ENCODE data around the gene GLCCI1. TPM values are rescaled to one million over a fixed set of nuclear protein-coding genes. Genes with fewer than 3 reads are reported as not detected.
"Not testable (repeated sequence)": the region's sequence is repeated elsewhere in the genome, so short reads cannot be mapped to it uniquely, and the experiment has no call there.

GLCCI1 gene
- total RNA-seq, 2 donors from 2014 or later: 3.4 to 3.8 TPM

DNA sequence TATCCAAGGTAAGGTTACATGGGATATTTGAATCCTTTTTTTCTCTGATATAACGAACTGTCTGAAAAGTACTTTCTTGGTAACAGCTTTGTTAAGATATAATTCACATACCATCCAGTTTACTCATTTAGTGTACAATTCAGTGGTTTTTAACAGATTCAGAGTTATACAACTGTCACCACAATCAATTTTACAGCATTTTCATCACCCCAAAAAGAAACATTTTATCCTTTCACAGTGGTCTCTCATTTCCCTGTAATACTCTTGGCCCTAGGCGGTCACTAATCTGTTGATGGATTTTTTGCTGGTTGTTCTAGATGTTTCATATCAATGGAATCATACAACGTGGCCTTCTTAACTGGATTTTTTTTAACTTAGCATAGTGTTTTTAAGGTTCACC lies 91.6 kb downstream of the GLCCI1 start:
- TF ChIP-seq, protein P1, sequence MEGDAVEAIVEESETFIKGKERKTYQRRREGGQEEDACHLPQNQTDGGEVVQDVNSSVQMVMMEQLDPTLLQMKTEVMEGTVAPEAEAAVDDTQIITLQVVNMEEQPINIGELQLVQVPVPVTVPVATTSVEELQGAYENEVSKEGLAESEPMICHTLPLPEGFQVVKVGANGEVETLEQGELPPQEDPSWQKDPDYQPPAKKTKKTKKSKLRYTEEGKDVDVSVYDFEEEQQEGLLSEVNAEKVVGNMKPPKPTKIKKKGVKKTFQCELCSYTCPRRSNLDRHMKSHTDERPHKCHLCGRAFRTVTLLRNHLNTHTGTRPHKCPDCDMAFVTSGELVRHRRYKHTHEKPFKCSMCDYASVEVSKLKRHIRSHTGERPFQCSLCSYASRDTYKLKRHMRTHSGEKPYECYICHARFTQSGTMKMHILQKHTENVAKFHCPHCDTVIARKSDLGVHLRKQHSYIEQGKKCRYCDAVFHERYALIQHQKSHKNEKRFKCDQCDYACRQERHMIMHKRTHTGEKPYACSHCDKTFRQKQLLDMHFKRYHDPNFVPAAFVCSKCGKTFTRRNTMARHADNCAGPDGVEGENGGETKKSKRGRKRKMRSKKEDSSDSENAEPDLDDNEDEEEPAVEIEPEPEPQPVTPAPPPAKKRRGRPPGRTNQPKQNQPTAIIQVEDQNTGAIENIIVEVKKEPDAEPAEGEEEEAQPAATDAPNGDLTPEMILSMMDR (IDR thresholded peaks at IDR 0.05): no peak
- H3K4me3 ChIP-seq: no peak overlapping the region
- H3K36me3 ChIP-seq: peaks cover 3% of the 10 kb centered on the region
- H3K27me3 ChIP-seq: no peaks in the 10 kb centered on the region
- no peak for DNase-seq (ENCODE audit: low spot score)
- no peaks in the 10 kb centered on the region for H3K4me1 ChIP-seq
- no peak overlapping the region for H3K27ac ChIP-seq
- H3K9me3 ChIP-seq: no peaks in the 10 kb centered on the region

DNA sequence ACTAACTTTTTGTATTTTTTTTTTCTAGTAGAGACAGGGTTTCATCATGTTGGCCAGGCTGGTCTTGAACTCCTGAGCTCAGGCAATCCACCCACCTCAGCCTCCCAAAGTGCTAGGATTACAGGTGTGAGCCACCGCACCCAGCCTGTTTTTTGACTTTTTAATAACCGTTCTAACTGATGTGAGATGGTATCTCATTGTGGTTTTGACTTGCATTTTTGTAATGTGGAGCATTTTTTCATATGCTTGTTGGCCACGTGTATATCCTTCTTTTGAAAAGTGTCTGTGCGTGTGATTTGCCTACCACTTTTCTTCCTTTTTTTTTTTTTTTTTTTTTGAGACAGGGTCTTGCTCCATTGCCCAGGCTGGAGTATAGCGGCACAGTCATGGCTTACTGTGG lies 94.7 kb downstream of the GLCCI1 start:
- not testable (repeated sequence) for H3K4me3 ChIP-seq; H3K4me1 ChIP-seq; DNase-seq (ENCODE audit: low spot score); H3K27me3 ChIP-seq; H3K9me3 ChIP-seq; H3K36me3 ChIP-seq; H3K27ac ChIP-seq

DNA sequence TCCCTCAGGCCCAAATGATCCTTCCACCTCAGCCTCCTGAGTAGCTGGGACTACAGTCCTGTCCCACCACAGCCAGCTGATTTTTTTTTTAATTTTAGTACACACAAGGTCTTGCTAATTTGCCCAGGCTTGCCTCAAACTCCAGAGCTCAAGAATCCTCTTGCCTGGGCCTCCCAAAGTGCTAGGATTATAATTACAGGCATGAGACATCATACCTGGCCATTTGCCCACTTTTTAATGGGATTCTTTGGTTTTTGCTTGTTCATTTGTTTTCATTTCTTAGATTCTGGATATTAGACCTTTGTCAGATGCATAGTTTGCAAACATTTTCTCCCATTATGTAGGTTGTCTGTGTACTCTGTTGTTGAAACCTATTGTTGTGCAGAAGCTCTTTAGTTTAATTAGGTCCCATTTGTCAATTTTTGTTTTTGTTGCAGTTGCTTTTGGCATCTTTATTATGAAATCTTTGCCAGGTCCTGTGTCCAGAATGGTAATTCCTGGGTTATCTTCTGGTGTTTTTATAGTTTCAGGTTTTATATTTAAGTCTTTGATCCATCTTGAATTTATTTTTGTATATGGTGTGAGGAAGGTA lies 95.2 kb downstream of the GLCCI1 start:
- no peak for DNase-seq (ENCODE audit: low spot score)
- H3K4me1 ChIP-seq: peaks cover 0 to 2% of the 10 kb centered on the region in 2 donors
- no peaks in the 10 kb centered on the region for H3K27me3 ChIP-seq
- no peaks in the 10 kb centered on the region for H3K9me3 ChIP-seq
- no peaks in the 10 kb centered on the region for H3K36me3 ChIP-seq
- TF ChIP-seq, protein P1 (IDR thresholded peaks at IDR 0.05): no peak
- H3K27ac ChIP-seq: no peak overlapping the region
- H3K4me3 ChIP-seq: no peak overlapping the region

DNA sequence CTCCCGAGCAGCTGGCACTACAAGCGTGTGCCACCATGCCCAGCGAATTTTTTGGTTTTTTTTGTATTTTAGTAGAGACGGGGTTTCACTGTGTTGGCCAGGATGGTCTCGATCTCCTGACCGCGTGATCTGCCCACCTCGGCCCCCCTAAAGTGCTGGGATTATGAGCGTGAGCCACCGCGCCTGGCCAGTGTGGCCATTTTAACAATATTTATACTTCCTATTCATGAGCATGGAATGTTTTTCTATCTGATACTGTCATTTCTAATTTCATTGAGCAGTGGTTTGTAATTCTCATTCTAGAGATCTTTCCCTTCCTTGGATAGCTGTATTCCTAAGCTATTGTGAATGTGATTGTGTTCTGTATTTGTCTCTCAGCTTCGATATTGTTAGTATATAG lies 96.2 kb downstream of the GLCCI1 start:
- H3K27me3 ChIP-seq: no peaks in the 10 kb centered on the region
- TF ChIP-seq, protein P1 (IDR thresholded peaks at IDR 0.05): no peak
- DNase-seq (ENCODE audit: low spot score): no peak
- no peaks in the 10 kb centered on the region for H3K9me3 ChIP-seq
- no peak overlapping the region for H3K27ac ChIP-seq
- no peak overlapping the region for H3K4me3 ChIP-seq
- no peaks in the 10 kb centered on the region for H3K36me3 ChIP-seq
- H3K4me1 ChIP-seq: peaks cover 0 to 7% of the 10 kb centered on the region in 2 donors

DNA sequence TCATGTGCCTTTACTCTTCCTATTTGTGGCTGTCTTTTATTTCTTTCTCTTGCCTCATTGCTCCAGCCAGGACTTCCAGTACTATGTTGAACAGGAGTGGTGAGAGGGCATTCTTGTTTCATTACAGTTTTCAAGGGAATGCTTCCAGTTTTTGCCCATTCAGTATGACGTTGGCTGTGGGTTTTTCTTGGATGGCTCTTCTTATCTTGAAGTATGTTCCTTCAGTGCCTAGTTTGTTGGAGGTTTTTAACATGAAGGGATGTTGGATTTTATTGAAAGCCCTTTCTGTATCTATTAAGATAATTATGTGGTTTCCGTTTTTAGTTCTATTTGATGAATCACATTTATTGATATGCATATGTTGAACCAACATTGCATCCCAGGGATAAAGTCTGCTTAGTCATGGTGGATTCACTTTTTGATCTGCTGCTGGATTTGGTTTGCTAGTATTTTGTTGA lies 96.8 kb downstream of the GLCCI1 start:
- peaks cover 0 to 7% of the 10 kb centered on the region in 2 donors for H3K4me1 ChIP-seq
- no peak overlapping the region for H3K4me3 ChIP-seq
- TF ChIP-seq, protein P1 (IDR thresholded peaks at IDR 0.05): no peak
- H3K36me3 ChIP-seq: no peaks in the 10 kb centered on the region
- H3K27me3 ChIP-seq: no peaks in the 10 kb centered on the region
- no peaks in the 10 kb centered on the region for H3K9me3 ChIP-seq
- no peak for DNase-seq (ENCODE audit: low spot score)
- H3K27ac ChIP-seq: no peak overlapping the region

DNA sequence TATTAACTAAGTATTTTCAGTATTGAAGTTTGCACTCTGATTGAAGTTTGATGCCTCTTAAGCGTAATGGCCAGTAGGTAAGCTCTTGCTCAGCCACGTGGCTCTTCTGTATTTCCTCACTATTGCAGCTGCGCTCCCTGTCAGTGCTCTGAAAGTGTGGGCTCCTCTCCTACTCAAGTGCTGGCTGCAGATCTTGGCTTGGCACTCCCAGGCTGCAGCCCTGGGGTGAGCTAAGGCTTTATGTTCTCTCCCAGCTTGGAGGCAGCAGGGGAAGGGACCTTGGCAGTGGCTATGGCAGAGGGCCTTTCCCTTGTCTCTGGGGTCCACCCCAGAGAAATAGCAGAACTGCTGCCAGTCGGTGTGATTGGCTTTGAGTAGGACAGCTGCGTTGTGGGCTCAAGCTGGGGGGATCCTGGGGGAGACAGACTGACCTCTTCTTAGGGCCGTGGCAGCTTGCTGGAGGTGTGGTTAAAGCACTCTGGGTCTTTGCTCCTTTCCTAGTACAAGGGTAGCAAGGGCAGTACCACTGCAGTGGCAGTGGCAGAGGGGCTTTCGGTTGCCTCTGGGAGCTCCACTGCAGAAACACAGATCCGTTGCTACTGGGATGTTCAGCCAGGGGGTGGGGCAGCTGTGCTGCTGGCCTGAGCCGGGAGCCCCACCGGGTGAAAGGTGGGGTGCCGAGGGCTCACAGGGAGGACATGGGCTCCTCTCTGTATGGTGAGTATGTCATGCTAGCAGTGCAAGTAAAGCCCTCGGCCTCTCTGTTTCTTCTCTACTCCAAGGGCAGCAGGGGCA lies 100.5 kb downstream of the GLCCI1 start:
- Histone ChIP-seq H3K27ac (no peak overlapping the region), H3K4me3 (no peak overlapping the region), H3K36me3 (no peaks in the 10 kb centered on the region), H3K27me3 (no peaks in the 10 kb centered on the region), H3K4me1 (peaks cover 0 to 7% of the 10 kb centered on the region in 2 donors), H3K9me3 (no peaks in the 10 kb centered on the region)
- TF ChIP-seq, protein P1 (IDR thresholded peaks at IDR 0.05): no peak
- DNase-seq (ENCODE audit: low spot score): no peak
